K562 (cell line): ENCODE results near the gene SBF1. TPM values are rescaled to one million over a fixed set of nuclear protein-coding genes. Genes with fewer than 3 reads are reported as not detected.
A peak's percentile ranks its signal among the peaks of the same experiment; 100 is the strongest.

Experiments
- ATF3 ChIP-seq, 2 experiments: fragments of 450-650 bp in 1 of 2; sonication (generic) in 1 of 2; formaldehyde crosslinking in 1 of 2; IDR thresholded peaks in 1 of 2; conservative IDR thresholded peaks in 1 of 2; 2 replicates each; pipeline versions ENCODE4 v1.6.1 to v1.8.1; 2016 to 2023; ENCODE audit warnings: mild to moderate bottlenecking in 2 of 2, moderate library complexity in 2 of 2, inconsistent platforms in 1 of 2, missing genetic modification reagents in 1 of 2
- BDP1 ChIP-seq: IDR thresholded peaks from 3 replicates; pipeline ENCODE4 v1.6.1; 2011; ENCODE audit not compliant: insufficient read length, insufficient read depth
- COPS2 ChIP-seq: fragments of 450-650 bp; conservative IDR thresholded peaks from 2 replicates; pipeline ENCODE4 v1.6.1; 2016; ENCODE audit warnings: mild to moderate bottlenecking, moderate library complexity
- E2F3 ChIP-seq: fragments of 250-450 bp; sonication (Bioruptor Pico); IDR thresholded peaks from 2 replicates; pipeline ENCODE4 v1.4.0; 2020; ENCODE audit warnings: mild to moderate bottlenecking
- FOS ChIP-seq: IDR thresholded peaks from 3 replicates; pipeline ENCODE4 v1.6.1; 2011; ENCODE audit not compliant: insufficient read length; ENCODE audit errors: extremely low read depth
- FUS ChIP-seq: fragments of 200-400 bp; formaldehyde crosslinking; optimal IDR thresholded peaks from 2 replicates; pipeline ENCODE3; 2017; ENCODE audit warnings: low read depth, low read length
- GTF2B ChIP-seq: IDR thresholded peaks from 2 replicates; pipeline ENCODE4 v1.6.1; 2011; ENCODE audit not compliant: insufficient read length; ENCODE audit errors: extremely low read depth
- HDAC1 ChIP-seq, 2 experiments: fragments of 450-650 bp; IDR thresholded peaks; 2 replicates each; pipeline ENCODE4 v1.6.1; 2016 to 2017; ENCODE audit warnings: inconsistent platforms in 1 of 2, mild to moderate bottlenecking in 1 of 2, moderate library complexity in 1 of 2
- HNRNPH1 ChIP-seq: fragments of 200-400 bp; formaldehyde crosslinking; optimal IDR thresholded peaks from 2 replicates; pipeline ENCODE3; 2017; ENCODE audit warnings: low read depth, mild to moderate bottlenecking, low read length, moderate library complexity
- IRF2 ChIP-seq: sonication (generic); formaldehyde crosslinking; IDR thresholded peaks from 2 replicates; pipeline ENCODE4 v1.8.1; 2022; ENCODE audit warnings: mild to moderate bottlenecking, missing genetic modification reagents
- MAZ ChIP-seq, 2 experiments: fragments of 450-650 bp in 1 of 2; sonication (generic) in 1 of 2; formaldehyde crosslinking; IDR thresholded peaks in 1 of 2; conservative IDR thresholded peaks in 1 of 2; 2 replicates each; pipeline versions ENCODE4 v1.4.0 to v1.5.0; 2020; ENCODE audit warnings: mild to moderate bottlenecking in 1 of 2, missing genetic modification reagents in 1 of 2
- MED1 ChIP-seq: sonication (generic); formaldehyde crosslinking; IDR thresholded peaks from 2 replicates; pipeline ENCODE4 v1.8.1; 2023; ENCODE audit warnings: missing genetic modification reagents, borderline replicate concordance
- MEIS2 ChIP-seq: fragments of 450-650 bp; IDR thresholded peaks from 2 replicates; pipeline ENCODE4 v1.6.1; 2014; ENCODE audit warnings: mild to moderate bottlenecking; ENCODE audit not compliant: partially characterized antibody
- NBN ChIP-seq: fragments of 450-650 bp; IDR thresholded peaks from 2 replicates; pipeline ENCODE4 v1.6.1; 2016; ENCODE audit warnings: low read depth, mild to moderate bottlenecking
- NRF1 ChIP-seq, 2 experiments: fragments of 450-650 bp; IDR thresholded peaks in 1 of 2; conservative IDR thresholded peaks in 1 of 2; 2 replicates each; pipeline ENCODE4 v1.6.1; 2014; ENCODE audit warnings: mild to moderate bottlenecking in 2 of 2
- POLR2H ChIP-seq: IDR thresholded peaks from 2 replicates; pipeline ENCODE4 v1.6.1; 2016; ENCODE audit warnings: missing genetic modification characterization, low read depth, mild to moderate bottlenecking, control low read depth, missing compliant biosample characterization, moderate library complexity
- PRDM10 ChIP-seq: fragments of 450-650 bp; IDR thresholded peaks from 2 replicates; pipeline ENCODE4 v1.6.1; 2018; ENCODE audit not compliant: partially characterized antibody
- SMC3 ChIP-seq: conservative IDR thresholded peaks from 2 replicates; pipeline ENCODE4 v1.6.1; 2011; ENCODE audit warnings: low read depth, low read length, improper control_type of control experiment; ENCODE audit not compliant: insufficient read depth
- SRF ChIP-seq, 2 experiments: fragments of 250-450, 450-650 bp in 1 of 2; sonication (Bioruptor Pico) in 1 of 2; sonication (generic) in 1 of 2; formaldehyde crosslinking; IDR thresholded peaks; 2 replicates each; pipeline versions ENCODE4 v1.5.0 to v1.5.1; 2020 to 2022; ENCODE audit warnings: mild to moderate bottlenecking in 1 of 2, missing genetic modification reagents in 1 of 2
- TEAD1 ChIP-seq, 2 experiments: fragments of 450-650 bp in 1 of 2; sonication (generic) in 1 of 2; formaldehyde crosslinking; IDR thresholded peaks; 2 replicates each; pipeline versions ENCODE4 v1.4.0 to v1.8.0; 2020 to 2022; ENCODE audit warnings: mild to moderate bottlenecking in 2 of 2, missing genetic modification reagents in 1 of 2
- TRIM28 ChIP-seq: fragments of 450-650 bp; IDR thresholded peaks from 2 replicates; pipeline ENCODE4 v1.6.1; 2017
- XRCC5 ChIP-seq: fragments of 200-400 bp; formaldehyde crosslinking; IDR thresholded peaks from 2 replicates; pipeline ENCODE4 v1.6.1; 2017; ENCODE audit warnings: low read depth, mild to moderate bottlenecking, low read length
- ZNF146 ChIP-seq: IDR thresholded peaks from one replicate; pipeline ENCODE4 v1.6.1; 2018; ENCODE audit warnings: missing compliant biosample characterization; ENCODE audit not compliant: unreplicated experiment
- ZNF707 ChIP-seq: fragments of 250-450 bp; sonication (Bioruptor Pico); conservative IDR thresholded peaks from 2 replicates; pipeline ENCODE4 v1.8.0; 2022; ENCODE audit warnings: inconsistent platforms, mild to moderate bottlenecking, moderate library complexity
- polyA plus RNA-seq, 8 experiments: library from polyadenylated mRNA; depleted of rRNA in 4 of 8; stranded (reverse) in 5 of 8; unstranded in 3 of 8; fragments of >200 nt; fragmentation: Nextera tagmentation in 2 of 8; fragmentation: Illumina TruSeq in 1 of 8; extraction: Ambion mirVana in 2 of 8; extraction: Trizol in 1 of 8; gene quantifications; 2 replicates each; pipeline versions ENCODE4 v1.2.1 to v1.2.3, GENCODE V29; 2011 to 2014; ENCODE audit warnings: inconsistent platforms in 1 of 8, missing spikeins in 1 of 8
- total RNA-seq, 7 experiments: library from RNA; depleted of rRNA in 6 of 7; stranded (reverse); fragments of >200 nt in 6 of 7; fragmentation: Illumina TruSeq in 2 of 7; extraction: Trizol in 2 of 7; gene quantifications; 2 replicates each; pipeline versions ENCODE4 v1.2.1 to v1.2.3, GENCODE V29; 2011 to 2021; ENCODE audit warnings: low replicate concordance in 1 of 7

SBF1 gene
- total and polyA plus RNA-seq, 9 of the 15 experiments (the other 6 are each of a cell fraction or from before 2014, with no cell fraction given): 0.44 to 50.4 (median 11.4) TPM

GRCh38 chr22:50498322-50498890 lies 23.6 kb upstream of the SBF1 start (continued):
- TF ChIP-seq ZNF707 (CRISPR knock-in tag) (no peak), BDP1 (no peak), SMC3 (0 out of 2 replicates have a peak, but pooled peaks have one; percentile 20), HNRNPH1 (no peak), SRF (CRISPR knock-in tag; IDR thresholded peaks at IDR 0.05) (peak in 1 of 2 experiments; percentile 59; a peak in 1 of 4 replicates), POLR2H (tag) (no peak), HDAC1 (IDR thresholded peaks at IDR 0.05) (peak in 1 of 2 experiments; percentile 44; a peak in 1 of 4 replicates), E2F3 (CRISPR knock-in tag) (no peak), TRIM28 (0 out of 2 replicates have a peak, but pooled peaks have one; percentile 40), XRCC5 (0 out of 2 replicates have a peak, but pooled peaks have one; percentile 38), PRDM10 (peak; percentile 84), COPS2 (no peak), NRF1 (conservative IDR thresholded peaks at IDR 0.05 in 1 of 2, IDR thresholded peaks at IDR 0.05 in 1 of 2) (peak; percentile 22 to 43; a peak in 2 of 4 replicates), MED1 (no peak), ATF3 (IDR thresholded peaks at IDR 0.05) (no peak), ATF3 (CRISPR knock-in tag; conservative IDR thresholded peaks at IDR 0.05) (no peak), MAZ (CRISPR knock-in tag; conservative IDR thresholded peaks at IDR 0.05 in 1 of 2, IDR thresholded peaks at IDR 0.05 in 1 of 2) (0 out of 4 replicates have a peak, but pooled peaks of 1 of the 2 experiments have one; percentile 25), GTF2B (no peak), ZNF146 (CRISPR knock-in tag) (no peak), FOS (no peak), FUS (no peak), MEIS2 (no peak), TEAD1 (CRISPR knock-in tag; IDR thresholded peaks at IDR 0.05) (peak in 1 of 2 experiments; percentile 76; a peak in 1 of 4 replicates), NBN (peak; percentile 44; the same call in 1 of the 2 replicates), IRF2 (CRISPR knock-in tag) (no peak)
